Tibial nerve (tissue), 4 donors: ENCODE data around the gene GGT7.

Source experiments
- CTCF ChIP-seq, 5 experiments: fragments of 200-600 bp in 3 of 5; fragments of 450-650 bp in 2 of 5; sonication (generic) in 3 of 5; IDR thresholded peaks; one replicate each; pipeline ENCODE4 v1.5.1; 2016 to 2019; ENCODE audit warnings: antibody characterized with exemption in 5 of 5, mild to moderate bottlenecking in 3 of 5, moderate library complexity in 2 of 5
- EP300 ChIP-seq, 2 donors: sonication (generic); formaldehyde crosslinking; IDR thresholded peaks; one replicate each; pipeline ENCODE4 v1.6.1; 2017; ENCODE audit warnings: antibody characterized with exemption in 2 of 2, mild to moderate bottlenecking in 1 of 2
- POLR2A ChIP-seq, 2 donors: fragments of 450-650 bp; IDR thresholded peaks; one replicate each; pipeline ENCODE4 v1.6.1; 2017; ENCODE audit warnings: antibody characterized with exemption in 2 of 2, mild to moderate bottlenecking in 2 of 2, moderate library complexity in 2 of 2

- TF ChIP-seq CTCF (IDR thresholded peaks at IDR 0.05): no peak
- no peak for TF ChIP-seq POLR2A (IDR thresholded peaks at IDR 0.05)
- TF ChIP-seq EP300 (IDR thresholded peaks at IDR 0.05): no peak
Observed at GRCh38 chr20:34824026-34824425, 48.6 kb downstream of the GGT7 start.
